Astrocyte (in vitro differentiated cells and primary cell): Measurements from ENCODE around the gene SLC25A47.

Source experiments
- CTCF ChIP-seq: IDR thresholded peaks from 2 replicates; pipeline ENCODE4 v1.5.1; 2011; ENCODE audit warnings: low read depth, mild to moderate bottlenecking, inconsistent platforms, low read length, moderate library complexity; ENCODE audit not compliant: insufficient read depth
- EZH2 ChIP-seq: IDR thresholded peaks from 2 replicates; pipeline ENCODE4 v1.6.1; 2012; ENCODE audit warnings: mild to moderate bottlenecking, low read length, inconsistent platforms; ENCODE audit not compliant: insufficient read depth

- TF ChIP-seq CTCF (no peak), EZH2 (no peak)
Measured at GRCh38 chr14:100279563-100279962, 43.6 kb upstream of the SLC25A47 start.
